VCaP (cell line): Measurements from ENCODE around the gene ERMARD.

Source experiments
- H3K27ac ChIP-seq: fragments of 450-650 bp; 2 replicates; pipeline ENCODE4 v1.5.1; 2017
- CTCF ChIP-seq: fragments of 450-650 bp; conservative IDR thresholded peaks from 2 replicates; pipeline ENCODE4 v1.5.1; 2017; ENCODE audit warnings: mild to moderate bottlenecking, moderate library complexity

ERMARD gene

GRCh38 chr6:169786349-169786748 is 34.9 kb downstream of the ERMARD start:
- TF ChIP-seq CTCF = no peak

GRCh38 chr6:169787797-169788196 is 36.4 kb downstream of the ERMARD start:
- H3K27ac ChIP-seq = no peak overlapping the region
- TF ChIP-seq CTCF = no peak

More at GRCh38 chr6:169786349-169786748, 34.9 kb downstream of the ERMARD start:
- H3K27ac ChIP-seq = no peak overlapping the region

GRCh38 chr6:169788809-169789145 is 37.4 kb downstream of the ERMARD start:
- H3K27ac ChIP-seq = no peak overlapping the region
- TF ChIP-seq CTCF = no peak

- no peak for TF ChIP-seq CTCF
- H3K27ac ChIP-seq = peak overlapping the region; percentile 76
Observed at GRCh38 chr6:169789146-169789943, 37.9 kb downstream of the ERMARD start.

- peak; percentile 97 for TF ChIP-seq CTCF
- peak overlapping the region; percentile 76 for H3K27ac ChIP-seq
Observed at GRCh38 chr6:169789944-169790927, 38.8 kb downstream of the ERMARD start.

- TF ChIP-seq CTCF = no peak
- no peak overlapping the region; the same call in 1 of the 2 replicates for H3K27ac ChIP-seq
Observed at GRCh38 chr6:169791721-169792131, 40.3 kb downstream of the ERMARD start.

- H3K27ac ChIP-seq = no peak overlapping the region
- TF ChIP-seq CTCF = no peak
Observed at GRCh38 chr6:169792306-169793015, 41.0 kb downstream of the ERMARD start.
